HEK293T (cell line): Measurements from ENCODE around the gene ZNF215.

Source experiments
- SUZ12 ChIP-seq: fragments of 450-650 bp; IDR thresholded peaks from 2 replicates; pipeline ENCODE4 v1.6.1; 2016; ENCODE audit warnings: mild to moderate bottlenecking
- TARDBP ChIP-seq: fragments of 450-650 bp; IDR thresholded peaks from 2 replicates; pipeline ENCODE4 v1.6.1; 2016

GRCh38 chr11:6925636-6926207, 504 bp upstream of the ZNF215 start:
- no peak for TF ChIP-seq SUZ12
- no peak for TF ChIP-seq TARDBP
